Neutrophil (primary cell): ENCODE measurements around the gene LGALS7B.

Source experiments
- H3K27ac ChIP-seq: fragments of 200-600 bp; sonication (generic); 2 replicates; pipeline ENCODE4 v1.5.1; 2016; ENCODE audit warnings: mild to moderate bottlenecking, moderate library complexity
- H3K27me3 ChIP-seq: fragments of 200-600 bp; sonication (generic); 2 replicates; pipeline ENCODE4 v1.6.0; 2016; ENCODE audit warnings: mild to moderate bottlenecking
- H3K36me3 ChIP-seq: fragments of 200-600 bp; sonication (generic); 2 replicates; pipeline ENCODE4 v1.5.1; 2017
- H3K4me1 ChIP-seq, 2 experiments: fragments of 200-600 bp in 1 of 2; sonication (generic) in 1 of 2; 1 replicate in 1 of 2; 2 replicates in 1 of 2; pipeline versions ENCODE4 v1.5.1 to v1.6.1; 2013 to 2016; ENCODE audit warnings: low read depth in 1 of 2, low read length in 1 of 2, mild to moderate bottlenecking in 1 of 2, moderate library complexity in 1 of 2; ENCODE audit not compliant: control insufficient read depth in 1 of 2, insufficient read depth in 1 of 2
- H3K4me3 ChIP-seq, 2 experiments: fragments of 200-600 bp in 1 of 2; sonication (generic) in 1 of 2; 1 replicate in 1 of 2; 2 replicates in 1 of 2; pipeline ENCODE4 v1.5.1; 2013 to 2016; ENCODE audit warnings: low read depth in 1 of 2, low read length in 1 of 2, mild to moderate bottlenecking in 1 of 2, moderate library complexity in 1 of 2
- H3K9me3 ChIP-seq: fragments of 200-600 bp; sonication (generic); 2 replicates; pipeline ENCODE4 v1.5.1; 2016
- CTCF ChIP-seq: fragments of 200-600 bp; sonication (generic); IDR thresholded peaks from 2 replicates; pipeline ENCODE4 v1.5.1; 2016; ENCODE audit warnings: antibody characterized with exemption

The LGALS7B gene

DNA sequence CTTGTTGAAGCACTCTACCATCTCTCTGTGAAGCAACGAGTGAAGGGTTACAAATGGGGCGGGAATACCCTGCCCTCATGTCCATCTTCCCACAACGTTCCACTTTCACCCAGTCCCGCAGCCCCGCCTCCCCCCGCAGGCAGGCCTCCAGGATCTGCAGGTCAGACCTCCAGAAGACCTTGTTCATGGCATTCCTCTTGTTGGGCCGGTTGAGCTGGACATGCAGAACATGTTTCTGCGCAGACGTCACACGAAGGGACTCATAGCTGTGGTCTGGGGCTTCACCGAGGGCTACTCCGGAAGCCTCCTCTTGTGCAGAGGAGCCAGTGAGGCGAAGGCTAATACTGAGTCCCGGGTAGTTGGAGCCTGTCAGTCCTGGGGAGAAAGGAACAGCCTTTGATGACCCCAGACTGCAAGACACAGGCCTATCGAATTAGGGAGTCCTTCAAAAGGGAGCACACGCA is 42.2 kb downstream of the LGALS7B start:
- peaks cover 18% of the 10 kb centered on the region for H3K36me3 ChIP-seq
- H3K9me3 ChIP-seq, result no peaks in the 10 kb centered on the region
- peak overlapping the region; percentile 89 to 90 for H3K4me3 ChIP-seq

GRCh38 chr19:38833092-38833425 is 44.1 kb downstream of the LGALS7B start:
- peaks cover 29% of the 10 kb centered on the region for H3K36me3 ChIP-seq
- no peaks in the 10 kb centered on the region for H3K9me3 ChIP-seq
- peaks cover 21 to 25% of the 10 kb centered on the region in 2 experiments for H3K4me1 ChIP-seq
- H3K27ac ChIP-seq, result no peak overlapping the region
- no peaks in the 10 kb centered on the region for H3K27me3 ChIP-seq
- no peak overlapping the region for H3K4me3 ChIP-seq
- no peak for TF ChIP-seq CTCF

More for the DNA sequence above, 42.2 kb downstream of the LGALS7B start:
- Histone ChIP-seq H3K27ac (peak overlapping the region; percentile 76), H3K4me1 (peaks cover 21 to 25% of the 10 kb centered on the region in 2 experiments), H3K27me3 (no peaks in the 10 kb centered on the region)
- TF ChIP-seq CTCF, result no peak

DNA sequence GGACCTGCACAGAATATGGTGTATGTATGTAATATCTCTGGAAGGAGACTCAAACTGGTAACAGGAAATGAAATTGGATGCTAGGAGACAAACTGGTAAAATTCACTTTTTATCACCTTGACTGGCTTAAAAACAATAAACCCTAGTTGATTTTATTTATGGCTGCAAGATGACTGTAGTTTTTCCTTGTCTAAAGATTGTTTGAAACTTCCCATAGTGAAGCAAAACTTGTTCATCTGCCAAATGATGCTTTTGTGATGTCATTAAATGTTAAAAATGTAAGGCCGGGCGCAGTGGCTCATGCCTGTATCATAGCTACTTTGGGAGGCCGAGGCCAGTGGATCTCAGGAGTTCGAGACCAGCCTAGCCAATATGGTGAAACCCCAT is 45.1 kb downstream of the LGALS7B start:
- H3K9me3 ChIP-seq, result no peaks in the 10 kb centered on the region
- TF ChIP-seq CTCF, result no peak
- H3K36me3 ChIP-seq, result peaks cover 39% of the 10 kb centered on the region

DNA sequence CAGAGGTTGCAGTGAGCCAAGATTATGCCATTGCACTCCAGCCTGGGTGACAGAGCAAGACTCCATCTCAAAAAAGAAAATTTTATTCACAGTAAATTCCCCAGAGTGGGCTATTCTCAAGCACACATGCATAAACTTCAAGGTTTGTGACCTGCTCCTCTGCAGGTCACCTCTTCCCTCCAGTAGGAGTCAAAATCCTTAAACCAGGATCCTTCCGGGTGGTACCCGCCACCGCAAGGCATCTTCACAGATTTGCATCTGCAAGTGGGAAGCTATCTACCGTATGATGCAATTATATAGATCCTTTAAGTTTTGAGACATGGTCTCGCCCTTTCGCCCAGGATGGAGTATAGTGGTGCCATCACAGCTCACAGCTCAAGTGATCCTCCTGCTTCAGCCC is 45.6 kb downstream of the LGALS7B start:
- TF ChIP-seq CTCF, result no peak
- Histone ChIP-seq H3K36me3 (peaks cover 44% of the 10 kb centered on the region), H3K27ac (no peak overlapping the region), H3K9me3 (no peaks in the 10 kb centered on the region), H3K4me1 (peaks cover 15 to 18% of the 10 kb centered on the region in 2 experiments), H3K27me3 (no peaks in the 10 kb centered on the region), H3K4me3 (no peak overlapping the region)

More for the DNA sequence above, 45.1 kb downstream of the LGALS7B start:
- no peaks in the 10 kb centered on the region for H3K27me3 ChIP-seq
- peaks cover 19 to 23% of the 10 kb centered on the region in 2 experiments for H3K4me1 ChIP-seq
- no peak overlapping the region for H3K27ac ChIP-seq
- no peak overlapping the region for H3K4me3 ChIP-seq

DNA sequence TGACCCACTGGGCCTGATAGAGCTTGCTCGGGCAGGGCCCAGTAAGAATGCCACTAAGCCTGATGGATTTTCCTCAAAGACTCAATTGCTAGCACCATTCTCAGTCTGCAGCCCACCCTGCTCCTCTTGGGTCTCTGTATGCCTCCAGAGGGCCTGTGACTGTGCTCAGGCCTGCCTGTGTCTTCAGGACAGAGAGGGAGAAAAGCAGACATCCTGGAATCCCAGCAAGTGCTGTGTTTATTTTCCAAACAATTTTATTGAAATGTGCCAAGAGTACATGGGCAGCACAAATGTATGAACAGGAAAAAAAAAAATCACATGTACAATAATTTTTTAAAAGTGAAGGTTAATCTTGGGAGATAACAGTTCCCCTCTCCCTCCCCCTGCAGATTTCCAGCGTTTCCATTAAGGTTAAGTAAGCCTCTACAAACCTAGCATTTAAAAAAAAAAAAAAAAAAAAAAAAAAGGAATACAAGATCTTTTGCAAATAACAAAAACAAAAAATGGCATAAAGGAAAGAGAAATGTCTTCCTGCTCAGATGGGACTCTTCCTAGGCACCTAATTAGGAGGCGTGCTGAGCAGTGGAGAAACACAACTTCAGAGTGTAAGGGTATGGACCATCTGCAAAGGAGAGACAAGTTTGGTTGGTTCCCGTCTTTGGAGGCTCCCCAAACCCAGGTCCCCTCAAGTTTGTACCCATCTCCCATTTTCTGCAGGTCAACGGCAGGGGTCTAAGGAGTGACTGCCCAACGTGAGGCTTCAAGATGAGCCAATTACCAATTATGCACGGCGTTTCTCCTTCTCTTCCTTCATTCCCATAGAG is 47.4 kb downstream of the LGALS7B start:
- H3K27me3 ChIP-seq, result no peaks in the 10 kb centered on the region
- H3K4me1 ChIP-seq, result peaks cover 7 to 8% of the 10 kb centered on the region in 2 experiments
- peaks cover 62% of the 10 kb centered on the region for H3K36me3 ChIP-seq
- H3K27ac ChIP-seq, result peak overlapping the region; percentile 18
- no peak overlapping the region for H3K4me3 ChIP-seq
- TF ChIP-seq CTCF, result no peak
- no peaks in the 10 kb centered on the region for H3K9me3 ChIP-seq
